Measurements from ENCODE around the gene CAMSAP2. TPM values are rescaled to one million over a fixed set of nuclear protein-coding genes. Genes with fewer than 3 reads are reported as not detected.

The CAMSAP2 gene
- total RNA-seq, 4 donors from 2014 or later: 26.5 to 47.4 (median 33.3) TPM

GRCh38 chr1:200846398-200846797 is 107.7 kb downstream of the CAMSAP2 start:
- H3K27ac ChIP-seq: no peak overlapping the region
- no peaks in the 10 kb centered on the region for H3K4me1 ChIP-seq
- H3K36me3 ChIP-seq: peaks cover 78% of the 10 kb centered on the region
- H3K9me3 ChIP-seq: no peaks in the 10 kb centered on the region
- TF ChIP-seq CTCF (IDR thresholded peaks at IDR 0.05) (no peak), POLR2A (IDR thresholded peaks at IDR 0.05) (no peak), EP300 (IDR thresholded peaks at IDR 0.05) (no peak), POLR2AphosphoS5 (IDR thresholded peaks at IDR 0.05) (no peak)
- 87% methylated on average over 1 of the region's 1 CpG for WGBS
- H3K27me3 ChIP-seq: no peaks in the 10 kb centered on the region
- H3K4me3 ChIP-seq: no peak overlapping the region
- no peak for DNase-seq (ENCODE audit: low spot score in 2 of 2)

- TF ChIP-seq POLR2AphosphoS5 (IDR thresholded peaks at IDR 0.05) (no peak), POLR2A (IDR thresholded peaks at IDR 0.05) (no peak), EP300 (IDR thresholded peaks at IDR 0.05) (no peak), CTCF (IDR thresholded peaks at IDR 0.05) (no peak)
- H3K4me1 ChIP-seq: no peaks in the 10 kb centered on the region
- H3K27ac ChIP-seq: no peak overlapping the region
- H3K4me3 ChIP-seq: no peak overlapping the region
- 96% methylated on average over 6 of the region's 6 CpGs for whole genome bisulfite sequencing
- no peak for DNase-seq (ENCODE audit: low spot score in 2 of 2)
- peaks cover 75% of the 10 kb centered on the region for H3K36me3 ChIP-seq
- H3K27me3 ChIP-seq: no peaks in the 10 kb centered on the region
- H3K9me3 ChIP-seq: no peaks in the 10 kb centered on the region
Measured at GRCh38 chr1:200849430-200849829, 110.7 kb downstream of the CAMSAP2 start.

GRCh38 chr1:200850554-200850953 is 111.9 kb downstream of the CAMSAP2 start:
- no peak for DNase-seq (ENCODE audit: low spot score in 2 of 2)

GRCh38 chr1:200856716-200857357 is 118.1 kb downstream of the CAMSAP2 start:
- DNase-seq (ENCODE audit: low spot score in 2 of 2): no peak
- Histone ChIP-seq H3K27ac (no peak overlapping the region), H3K4me1 (no peaks in the 10 kb centered on the region), H3K36me3 (peaks cover 49% of the 10 kb centered on the region), H3K27me3 (no peaks in the 10 kb centered on the region), H3K4me3 (no peak overlapping the region), H3K9me3 (no peaks in the 10 kb centered on the region)
- no peak for TF ChIP-seq POLR2AphosphoS5 (IDR thresholded peaks at IDR 0.05)
- no peak for TF ChIP-seq POLR2A (IDR thresholded peaks at IDR 0.05)
- no peak for TF ChIP-seq CTCF (IDR thresholded peaks at IDR 0.05)
- no peak for TF ChIP-seq EP300 (IDR thresholded peaks at IDR 0.05)
- WGBS: 84% methylated on average over 2 of the region's 2 CpGs

More at GRCh38 chr1:200850554-200850953, 111.9 kb downstream of the CAMSAP2 start:
- no peak for TF ChIP-seq EP300 (IDR thresholded peaks at IDR 0.05)
- no peak for TF ChIP-seq CTCF (IDR thresholded peaks at IDR 0.05)
- no peak for TF ChIP-seq POLR2AphosphoS5 (IDR thresholded peaks at IDR 0.05)
- Histone ChIP-seq H3K4me1 (no peaks in the 10 kb centered on the region), H3K27ac (no peak overlapping the region), H3K36me3 (peaks cover 67% of the 10 kb centered on the region), H3K27me3 (no peaks in the 10 kb centered on the region), H3K4me3 (no peak overlapping the region), H3K9me3 (no peaks in the 10 kb centered on the region)

- H3K4me3 ChIP-seq: no peak overlapping the region
- H3K9me3 ChIP-seq: no peaks in the 10 kb centered on the region
- DNase-seq (ENCODE audit: low spot score in 2 of 2): no peak
- H3K27ac ChIP-seq: no peak overlapping the region
- no peaks in the 10 kb centered on the region for H3K4me1 ChIP-seq
- peaks cover 51% of the 10 kb centered on the region for H3K36me3 ChIP-seq
- 89% methylated on average over 1 of the region's 1 CpG for WGBS
- TF ChIP-seq POLR2A (IDR thresholded peaks at IDR 0.05): no peak
- H3K27me3 ChIP-seq: no peaks in the 10 kb centered on the region
Measured at GRCh38 chr1:200857804-200858203, 119.1 kb downstream of the CAMSAP2 start.
